Neural progenitor cell (in vitro differentiated cells): Measurements from ENCODE around the gene ADD3. TPM values are rescaled to one million over a fixed set of nuclear protein-coding genes. Genes with fewer than 3 reads are reported as not detected.

Experiments used
- DNase-seq: peaks from one replicate; pipeline ENCODE4 v3.0.0-alpha.2; 2016; ENCODE audit warnings: low spot score
- H2AFZ ChIP-seq: fragments of 200-600 bp; sonication (generic); replicated peaks from 2 replicates; pipeline ENCODE4 v1.6.1; 2016; ENCODE audit warnings: antibody characterized with exemption
- H3F3A ChIP-seq: fragments of 200-600 bp; sonication (generic); 2 replicates; pipeline ENCODE4 v1.6.1; 2016; ENCODE audit warnings: antibody characterized with exemption, low read depth
- H3K27ac ChIP-seq: fragments of 200-600 bp; sonication (generic); 2 replicates; pipeline ENCODE4 v1.5.1; 2016; ENCODE audit warnings: mild to moderate bottlenecking
- H3K27me3 ChIP-seq: fragments of 200-600 bp; sonication (generic); 2 replicates; pipeline ENCODE4 v1.6.1; 2016; ENCODE audit warnings: mild to moderate bottlenecking, moderate library complexity
- H3K36me3 ChIP-seq: fragments of 200-600 bp; sonication (generic); 2 replicates; pipeline ENCODE4 v1.5.1; 2016
- H3K4me1 ChIP-seq: fragments of 200-600 bp; sonication (generic); 2 replicates; pipeline ENCODE4 v1.6.1; 2016; ENCODE audit warnings: mixed run types
- H3K4me2 ChIP-seq: fragments of 200-600 bp; sonication (generic); 2 replicates; pipeline ENCODE4 v1.6.1; 2016
- H3K4me3 ChIP-seq: fragments of 200-600 bp; sonication (generic); 2 replicates; pipeline ENCODE4 v1.5.1; 2016
- H3K79me2 ChIP-seq: fragments of 200-600 bp; sonication (generic); 2 replicates; pipeline ENCODE4 v1.6.1; 2016; ENCODE audit warnings: low read depth
- H3K9ac ChIP-seq: fragments of 200-600 bp; sonication (generic); 2 replicates; pipeline ENCODE4 v1.6.1; 2016
- H3K9me3 ChIP-seq: fragments of 200-600 bp; sonication (generic); 2 replicates; pipeline ENCODE4 v1.5.1; 2016; ENCODE audit warnings: low read depth
- H4K20me1 ChIP-seq: fragments of 200-600 bp; sonication (generic); 2 replicates; pipeline ENCODE4 v1.6.1; 2016; ENCODE audit warnings: low read depth
- H3K27ac Mint-ChIP-seq: 3 replicates; pipeline ENCODE4 v1.8.0; 2021; ENCODE audit warnings: mixed read lengths
- H3K27me3 Mint-ChIP-seq: 2 replicates; pipeline ENCODE4 v1.8.0; 2022; ENCODE audit warnings: low read depth, mild to moderate bottlenecking, inconsistent platforms, moderate library complexity, mixed read lengths; ENCODE audit not compliant: insufficient read depth
- H3K36me3 Mint-ChIP-seq: 3 replicates; pipeline ENCODE4 v1.8.0; 2021; ENCODE audit warnings: mixed read lengths
- H3K4me1 Mint-ChIP-seq: 3 replicates; pipeline ENCODE4 v1.8.0; 2021; ENCODE audit warnings: mixed read lengths
- H3K4me3 Mint-ChIP-seq: 3 replicates; pipeline ENCODE4 v1.8.0; 2021; ENCODE audit warnings: mild to moderate bottlenecking, moderate library complexity, mixed read lengths
- H3K9me3 Mint-ChIP-seq: 3 replicates; pipeline ENCODE4 v1.8.0; 2020; ENCODE audit warnings: mixed read lengths
- EZH2 ChIP-seq: fragments of 200-600 bp; sonication (generic); IDR thresholded peaks from 2 replicates; pipeline ENCODE4 v1.6.1; 2017; ENCODE audit warnings: antibody characterized with exemption, mild to moderate bottlenecking, moderate library complexity
- EZH2phosphoT487 ChIP-seq: fragments of 200-600 bp; sonication (generic); IDR thresholded peaks from 2 replicates; pipeline ENCODE4 v1.6.1; 2017; ENCODE audit warnings: antibody characterized with exemption
- total RNA-seq: library from RNA; depleted of rRNA; stranded (reverse); fragments of >200 nt; gene quantifications from 2 replicates; pipeline ENCODE4 v1.2.3, GENCODE V29; 2015; ENCODE audit warnings: low replicate concordance
- TF ChIP-seq, protein P1 (sequence below): fragments of 200-600 bp; sonication (generic); IDR thresholded peaks from 2 replicates; pipeline ENCODE4 v1.5.1; 2017; ENCODE audit warnings: antibody characterized with exemption, mild to moderate bottlenecking

Gene ADD3
- total RNA-seq, 1 donor from 2014 or later, result 345 TPM

DNA sequence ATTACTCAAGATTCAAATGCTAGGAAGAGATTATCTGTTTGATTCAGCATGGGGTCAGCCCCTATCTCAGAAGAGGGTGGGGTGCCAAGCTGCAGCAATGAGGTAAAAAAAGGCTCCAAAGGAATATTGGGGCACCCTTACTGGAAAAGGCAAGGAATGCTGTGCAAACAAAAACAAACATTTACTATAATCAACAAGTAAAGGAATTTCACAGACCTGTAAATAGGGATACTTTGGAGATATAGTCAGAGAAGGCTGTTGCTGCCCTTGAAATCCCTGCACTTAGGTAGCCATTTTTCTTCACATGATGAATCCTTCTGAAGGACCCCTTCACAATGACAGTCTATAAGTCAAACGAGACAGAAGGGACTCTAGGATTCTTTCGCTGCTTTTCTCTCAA lies 10.6 kb upstream of the ADD3 start:
- Histone ChIP-seq H3K27me3 (no peaks in the 10 kb centered on the region), H2AFZ (no peak overlapping the region), H3K27ac (no peak overlapping the region), H4K20me1 (no peaks in the 10 kb centered on the region), H3K9ac (no peak overlapping the region), H3K36me3 (no peaks in the 10 kb centered on the region), H3K9me3 (no peaks in the 10 kb centered on the region), H3F3A (no peaks in the 10 kb centered on the region), H3K4me1 (peaks cover 12% of the 10 kb centered on the region), H3K79me2 (no peaks in the 10 kb centered on the region), H3K4me3 (no peak overlapping the region), H3K4me2 (no peak overlapping the region)
- Mint-ChIP-seq H3K4me3 (no peak overlapping the region), H3K4me1 (peaks cover 16% of the 10 kb centered on the region), H3K9me3 (no peaks in the 10 kb centered on the region), H3K27ac (no peak overlapping the region), H3K27me3 (no peaks in the 10 kb centered on the region), H3K36me3 (no peaks in the 10 kb centered on the region)
- DNase-seq, result no peak
- TF ChIP-seq EZH2 (no peak), EZH2phosphoT487 (no peak)
- TF ChIP-seq, protein P1, sequence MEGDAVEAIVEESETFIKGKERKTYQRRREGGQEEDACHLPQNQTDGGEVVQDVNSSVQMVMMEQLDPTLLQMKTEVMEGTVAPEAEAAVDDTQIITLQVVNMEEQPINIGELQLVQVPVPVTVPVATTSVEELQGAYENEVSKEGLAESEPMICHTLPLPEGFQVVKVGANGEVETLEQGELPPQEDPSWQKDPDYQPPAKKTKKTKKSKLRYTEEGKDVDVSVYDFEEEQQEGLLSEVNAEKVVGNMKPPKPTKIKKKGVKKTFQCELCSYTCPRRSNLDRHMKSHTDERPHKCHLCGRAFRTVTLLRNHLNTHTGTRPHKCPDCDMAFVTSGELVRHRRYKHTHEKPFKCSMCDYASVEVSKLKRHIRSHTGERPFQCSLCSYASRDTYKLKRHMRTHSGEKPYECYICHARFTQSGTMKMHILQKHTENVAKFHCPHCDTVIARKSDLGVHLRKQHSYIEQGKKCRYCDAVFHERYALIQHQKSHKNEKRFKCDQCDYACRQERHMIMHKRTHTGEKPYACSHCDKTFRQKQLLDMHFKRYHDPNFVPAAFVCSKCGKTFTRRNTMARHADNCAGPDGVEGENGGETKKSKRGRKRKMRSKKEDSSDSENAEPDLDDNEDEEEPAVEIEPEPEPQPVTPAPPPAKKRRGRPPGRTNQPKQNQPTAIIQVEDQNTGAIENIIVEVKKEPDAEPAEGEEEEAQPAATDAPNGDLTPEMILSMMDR, result no peak

DNA sequence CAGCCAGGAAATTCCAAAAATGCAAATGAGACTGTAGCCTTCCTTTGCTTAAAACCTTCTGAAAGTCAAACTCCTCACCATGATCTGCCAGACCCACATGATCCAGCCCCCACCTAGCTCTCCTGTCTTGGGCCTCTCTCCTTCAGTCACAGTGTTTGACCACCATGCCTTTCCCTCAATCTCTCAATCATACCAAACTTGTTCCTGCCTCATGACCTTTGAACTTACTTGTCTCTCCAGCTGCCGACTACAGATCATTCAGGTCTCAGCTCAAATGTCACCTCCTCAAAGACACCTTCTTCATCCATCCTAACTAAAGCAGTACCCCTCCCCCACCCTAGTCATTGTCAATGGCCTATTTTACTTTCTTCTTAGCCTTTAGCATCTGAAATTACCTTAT lies 9.3 kb upstream of the ADD3 start:
- Histone ChIP-seq H3K27ac (no peak overlapping the region), H3K9me3 (no peaks in the 10 kb centered on the region), H3F3A (peaks cover 3% of the 10 kb centered on the region), H3K36me3 (no peaks in the 10 kb centered on the region), H3K9ac (no peak overlapping the region), H3K79me2 (no peaks in the 10 kb centered on the region), H3K27me3 (no peaks in the 10 kb centered on the region), H4K20me1 (no peaks in the 10 kb centered on the region), H3K4me3 (no peak overlapping the region), H2AFZ (no peak overlapping the region), H3K4me1 (peaks cover 12% of the 10 kb centered on the region), H3K4me2 (no peak overlapping the region)
- Mint-ChIP-seq H3K27me3 (no peaks in the 10 kb centered on the region), H3K4me3 (no peak overlapping the region), H3K27ac (no peak overlapping the region), H3K9me3 (no peaks in the 10 kb centered on the region), H3K4me1 (peaks cover 25% of the 10 kb centered on the region), H3K36me3 (no peaks in the 10 kb centered on the region)
- DNase-seq, result no peak
- TF ChIP-seq EZH2phosphoT487 (no peak), EZH2 (no peak)
- TF ChIP-seq, protein P1, result no peak

DNA sequence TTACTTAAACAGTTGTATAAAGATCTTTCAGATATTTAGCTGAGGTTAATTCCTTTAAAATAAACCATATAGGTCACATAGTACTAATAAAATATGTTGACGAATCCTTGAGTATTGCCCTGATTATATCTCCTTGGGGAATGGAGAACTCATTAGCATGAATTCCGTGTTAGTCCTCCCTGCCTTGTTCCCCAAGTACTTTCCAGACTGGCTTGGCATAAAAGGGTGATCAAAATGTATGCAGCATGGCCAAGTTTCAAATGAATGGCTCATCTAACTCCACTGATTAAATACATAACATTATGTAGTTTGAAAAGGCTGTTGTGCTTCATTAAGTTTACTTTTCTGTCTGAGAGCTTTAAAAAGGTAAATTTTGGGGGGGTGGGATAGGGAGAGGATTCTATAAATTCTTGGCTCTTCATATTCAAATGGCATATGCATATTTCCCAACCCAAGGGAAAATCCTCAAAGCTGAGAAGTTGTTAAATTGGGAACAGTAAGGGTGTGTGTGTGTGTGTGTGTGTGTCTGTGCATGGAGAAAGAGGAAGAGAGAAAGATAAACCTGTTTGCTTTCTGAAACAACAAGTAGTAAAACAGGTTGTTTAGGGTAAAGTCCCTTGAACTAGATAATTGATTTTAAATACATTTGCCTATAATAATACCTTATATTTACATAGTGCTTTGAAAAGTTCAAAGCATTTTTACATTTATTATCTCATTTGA lies 4.8 kb upstream of the ADD3 start:
- no peak overlapping the region for H3K4me2 ChIP-seq
- no peaks in the 10 kb centered on the region for H3K9me3 Mint-ChIP-seq
- peaks cover 16% of the 10 kb centered on the region for H3K27me3 ChIP-seq
- no peaks in the 10 kb centered on the region for H3K27me3 Mint-ChIP-seq
- DNase-seq, result no peak
- H3K4me1 Mint-ChIP-seq, result peaks cover 28% of the 10 kb centered on the region
- TF ChIP-seq EZH2 (no peak), EZH2phosphoT487 (no peak)
- TF ChIP-seq, protein P1, result no peak
- H3K36me3 Mint-ChIP-seq, result no peaks in the 10 kb centered on the region
- no peak overlapping the region for H3K4me3 ChIP-seq
- H3K79me2 ChIP-seq, result no peaks in the 10 kb centered on the region
- H3K9ac ChIP-seq, result no peak overlapping the region
- no peaks in the 10 kb centered on the region for H3K9me3 ChIP-seq
- no peak overlapping the region for H3K27ac ChIP-seq
- H3F3A ChIP-seq, result peaks cover 25% of the 10 kb centered on the region
- no peaks in the 10 kb centered on the region for H4K20me1 ChIP-seq
- no peak overlapping the region for H3K27ac Mint-ChIP-seq
- no peaks in the 10 kb centered on the region for H3K36me3 ChIP-seq
- peaks cover 23% of the 10 kb centered on the region for H3K4me1 ChIP-seq
- no peak overlapping the region for H3K4me3 Mint-ChIP-seq
- no peak overlapping the region for H2AFZ ChIP-seq
